RWPE2 (cell line): ENCODE results near the gene CDS1.

Source experiments
- ATAC-seq: fragments of 200-7000 bp; cut with Tn5 transposase; 3 replicates; pipeline ENCODE4 v1.9.1; 2021; ENCODE audit warnings: low read depth
- DNase-seq: peaks from one replicate; pipeline ENCODE4 v3.0.0-alpha.2; 2020; ENCODE audit warnings: low spot score
- H3K27ac ChIP-seq: fragments of 450-650 bp; 2 replicates; pipeline ENCODE4 v1.5.1; 2017; ENCODE audit warnings: mild to moderate bottlenecking; ENCODE audit not compliant: poor library complexity, severe bottlenecking
- H3K27me3 ChIP-seq: fragments of 250-450 bp; sonication (Bioruptor Pico); 2 replicates; pipeline ENCODE4 v1.5.1; 2021; ENCODE audit warnings: mild to moderate bottlenecking, moderate library complexity; ENCODE audit not compliant: insufficient read depth, poor library complexity, severe bottlenecking
- H3K36me3 ChIP-seq: fragments of 250-450 bp; sonication (Bioruptor Pico); 2 replicates; pipeline ENCODE4 v1.5.1; 2020; ENCODE audit warnings: low read depth, mild to moderate bottlenecking, moderate library complexity
- H3K4me1 ChIP-seq: fragments of 250-450 bp; sonication (Bioruptor Pico); 2 replicates; pipeline ENCODE4 v1.5.1; 2021; ENCODE audit warnings: mild to moderate bottlenecking, moderate library complexity; ENCODE audit not compliant: insufficient read depth, poor library complexity, severe bottlenecking
- H3K4me3 ChIP-seq: fragments of 250-450 bp; sonication (Bioruptor Pico); 2 replicates; pipeline ENCODE4 v1.5.1; 2021; ENCODE audit warnings: mild to moderate bottlenecking, moderate library complexity; ENCODE audit not compliant: severe bottlenecking
- H3K9me3 ChIP-seq: fragments of 250-450 bp; sonication (Bioruptor Pico); 2 replicates; pipeline ENCODE4 v1.5.1; 2021; ENCODE audit warnings: mild to moderate bottlenecking, moderate library complexity; ENCODE audit not compliant: severe bottlenecking
- TF ChIP-seq, protein P1 (sequence below): fragments of 450-650 bp; IDR thresholded peaks from one replicate; pipeline ENCODE4 v1.5.1; 2017; ENCODE audit warnings: mild to moderate bottlenecking, moderate library complexity; ENCODE audit not compliant: poor library complexity, severe bottlenecking

Gene CDS1

DNA sequence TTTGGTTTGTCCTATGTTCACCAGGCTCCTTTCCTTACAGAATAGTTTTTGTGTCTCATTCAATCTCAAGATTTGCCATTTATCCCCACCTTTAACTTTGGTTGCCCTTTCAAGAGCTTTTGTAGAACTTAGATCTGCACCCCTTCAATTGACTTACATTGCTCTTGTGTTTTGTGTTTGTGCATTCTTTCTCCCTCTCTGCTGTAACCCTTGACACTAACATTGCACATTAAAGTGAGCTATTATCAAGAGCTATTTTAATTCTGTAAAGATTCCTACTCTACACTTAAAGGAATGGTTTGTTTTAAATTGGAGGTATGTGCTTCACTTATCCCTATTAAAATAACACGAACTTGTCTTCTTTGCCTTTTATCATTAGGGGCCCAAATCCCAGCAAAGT lies 65.3 kb downstream of the CDS1 start:
- Histone ChIP-seq H3K36me3 (peaks cover 30% of the 10 kb centered on the region), H3K4me3 (no peak overlapping the region), H3K9me3 (no peaks in the 10 kb centered on the region), H3K27me3 (no peaks in the 10 kb centered on the region), H3K4me1 (no peaks in the 10 kb centered on the region), H3K27ac (no peak overlapping the region)
- TF ChIP-seq, protein P1, sequence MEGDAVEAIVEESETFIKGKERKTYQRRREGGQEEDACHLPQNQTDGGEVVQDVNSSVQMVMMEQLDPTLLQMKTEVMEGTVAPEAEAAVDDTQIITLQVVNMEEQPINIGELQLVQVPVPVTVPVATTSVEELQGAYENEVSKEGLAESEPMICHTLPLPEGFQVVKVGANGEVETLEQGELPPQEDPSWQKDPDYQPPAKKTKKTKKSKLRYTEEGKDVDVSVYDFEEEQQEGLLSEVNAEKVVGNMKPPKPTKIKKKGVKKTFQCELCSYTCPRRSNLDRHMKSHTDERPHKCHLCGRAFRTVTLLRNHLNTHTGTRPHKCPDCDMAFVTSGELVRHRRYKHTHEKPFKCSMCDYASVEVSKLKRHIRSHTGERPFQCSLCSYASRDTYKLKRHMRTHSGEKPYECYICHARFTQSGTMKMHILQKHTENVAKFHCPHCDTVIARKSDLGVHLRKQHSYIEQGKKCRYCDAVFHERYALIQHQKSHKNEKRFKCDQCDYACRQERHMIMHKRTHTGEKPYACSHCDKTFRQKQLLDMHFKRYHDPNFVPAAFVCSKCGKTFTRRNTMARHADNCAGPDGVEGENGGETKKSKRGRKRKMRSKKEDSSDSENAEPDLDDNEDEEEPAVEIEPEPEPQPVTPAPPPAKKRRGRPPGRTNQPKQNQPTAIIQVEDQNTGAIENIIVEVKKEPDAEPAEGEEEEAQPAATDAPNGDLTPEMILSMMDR = no peak
- no peak for ATAC-seq
- no peak for DNase-seq

DNA sequence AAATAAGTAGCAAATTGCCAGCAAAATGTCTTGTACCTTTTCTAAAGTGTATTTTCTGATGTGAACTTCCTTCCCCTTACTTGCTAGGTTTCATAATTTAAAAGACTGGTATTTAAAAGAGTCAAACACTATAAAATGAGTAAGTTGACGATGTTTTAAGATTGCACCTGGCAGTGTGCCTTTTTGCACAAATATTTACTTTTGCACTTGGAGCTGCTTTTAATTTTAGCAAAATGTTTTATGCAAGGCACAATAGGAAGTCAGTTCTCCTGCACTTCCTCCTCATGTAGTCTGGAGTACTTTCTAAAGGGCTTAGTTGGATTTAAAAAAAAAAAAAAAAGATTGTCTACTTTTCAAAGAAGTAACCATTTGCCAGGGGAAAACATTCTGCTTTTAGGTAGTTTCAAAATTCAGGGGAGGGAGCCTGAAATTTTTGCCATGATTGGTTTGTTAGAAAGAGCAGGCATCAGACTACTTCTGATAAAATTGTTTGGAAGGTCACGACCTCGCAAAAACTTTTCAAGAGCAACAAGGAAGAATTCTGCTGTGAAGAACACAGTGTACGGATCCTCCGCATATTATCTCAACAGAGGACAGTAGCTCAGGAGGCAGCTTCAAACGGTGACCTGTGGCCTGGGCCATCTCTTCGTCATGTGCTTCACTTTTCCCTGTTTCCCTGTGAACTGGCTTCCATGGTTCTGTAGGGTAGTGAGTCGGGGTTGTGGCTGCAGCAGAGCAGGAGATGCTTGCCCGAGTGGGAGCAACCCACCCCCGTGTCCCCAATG lies 66.1 kb downstream of the CDS1 start:
- Histone ChIP-seq H3K27me3 (no peaks in the 10 kb centered on the region), H3K27ac (no peak overlapping the region), H3K36me3 (peaks cover 26% of the 10 kb centered on the region), H3K4me3 (no peak overlapping the region), H3K9me3 (no peaks in the 10 kb centered on the region), H3K4me1 (no peaks in the 10 kb centered on the region)
- DNase-seq = no peak
- ATAC-seq = no peak
- TF ChIP-seq, protein P1 = no peak

DNA sequence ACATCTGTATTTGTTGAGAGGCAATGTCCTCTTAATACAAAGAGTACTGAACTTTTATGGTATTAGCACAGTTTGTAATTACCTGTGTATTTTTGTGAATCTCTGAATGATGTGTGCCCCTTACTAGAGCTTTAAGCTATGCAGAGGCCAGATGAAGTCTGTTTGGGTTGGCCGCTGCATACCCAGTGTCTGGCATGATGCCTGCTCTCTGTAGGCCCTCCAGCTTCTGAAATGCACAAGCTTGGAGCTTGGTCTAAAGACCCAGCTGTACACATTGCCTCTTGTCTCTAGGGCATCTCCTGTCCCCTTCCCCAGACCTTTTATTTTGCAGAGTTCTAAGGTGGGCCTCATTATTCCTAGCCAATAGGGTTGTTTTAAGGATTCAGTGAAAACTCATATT lies 68.6 kb downstream of the CDS1 start:
- Histone ChIP-seq H3K27me3 (no peaks in the 10 kb centered on the region), H3K4me3 (no peak overlapping the region), H3K4me1 (no peaks in the 10 kb centered on the region), H3K9me3 (no peaks in the 10 kb centered on the region), H3K27ac (no peak overlapping the region), H3K36me3 (peaks cover 26% of the 10 kb centered on the region)
- DNase-seq = no peak
- TF ChIP-seq, protein P1 = no peak
- ATAC-seq = no peak

DNA sequence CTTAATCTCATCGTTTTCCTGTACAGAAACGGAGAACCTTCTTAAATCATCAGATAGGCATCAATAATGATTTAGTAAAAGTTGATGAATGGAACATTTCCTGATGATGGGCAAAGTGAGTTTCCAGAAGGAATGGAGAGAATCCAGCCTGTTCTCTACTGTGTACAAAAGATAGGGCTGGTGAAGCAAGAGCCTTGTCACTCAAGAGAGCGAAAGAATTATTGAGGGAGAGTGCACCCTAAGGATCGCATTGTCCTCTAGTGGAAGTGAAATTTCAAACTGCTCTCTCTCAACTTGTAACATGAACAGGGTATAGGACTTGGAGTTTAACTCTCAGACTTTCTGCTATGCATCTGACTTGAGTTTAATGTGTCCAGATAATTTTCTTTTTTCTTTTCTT lies 69.6 kb downstream of the CDS1 start:
- Histone ChIP-seq H3K4me3 (no peak overlapping the region), H3K27me3 (no peaks in the 10 kb centered on the region), H3K27ac (no peak overlapping the region), H3K9me3 (no peaks in the 10 kb centered on the region), H3K36me3 (peaks cover 26% of the 10 kb centered on the region), H3K4me1 (no peaks in the 10 kb centered on the region)
- no peak for DNase-seq
- no peak for ATAC-seq
- TF ChIP-seq, protein P1 = no peak

DNA sequence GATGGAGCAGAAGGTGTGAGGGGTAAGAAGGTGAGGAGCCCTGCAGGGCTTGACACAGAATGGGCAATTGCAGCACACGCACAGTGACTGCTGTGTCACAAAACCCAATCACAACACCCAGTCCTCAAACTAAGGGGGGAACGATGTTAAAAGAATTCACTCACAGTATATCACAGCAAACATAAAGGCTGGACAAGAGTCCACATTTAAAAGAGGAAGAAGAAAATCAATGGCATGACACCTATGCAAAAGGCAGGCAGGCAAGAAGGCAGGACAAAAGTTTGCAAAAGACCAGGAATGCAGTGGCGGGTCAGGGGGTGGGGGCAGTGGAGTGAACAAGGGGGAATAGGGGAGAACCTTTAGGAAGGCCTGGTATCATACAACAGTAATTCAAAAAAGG lies 77.7 kb downstream of the CDS1 start:
- no peak overlapping the region for H3K4me3 ChIP-seq
- H3K4me1 ChIP-seq = no peaks in the 10 kb centered on the region
- ATAC-seq (no peak), DNase-seq (no peak)
- H3K27me3 ChIP-seq = no peaks in the 10 kb centered on the region
- TF ChIP-seq, protein P1 = no peak
- no peaks in the 10 kb centered on the region for H3K36me3 ChIP-seq
- no peaks in the 10 kb centered on the region for H3K9me3 ChIP-seq
- H3K27ac ChIP-seq = no peak overlapping the region
